ENCODE data around the gene NFAM1. TPM values are rescaled to one million over a fixed set of nuclear protein-coding genes. Genes with fewer than 3 reads are reported as not detected.

Gene NFAM1
- total and polyA plus RNA-seq, 7 donors, result 1.2 to 3.1 (median 2.3) TPM

DNA sequence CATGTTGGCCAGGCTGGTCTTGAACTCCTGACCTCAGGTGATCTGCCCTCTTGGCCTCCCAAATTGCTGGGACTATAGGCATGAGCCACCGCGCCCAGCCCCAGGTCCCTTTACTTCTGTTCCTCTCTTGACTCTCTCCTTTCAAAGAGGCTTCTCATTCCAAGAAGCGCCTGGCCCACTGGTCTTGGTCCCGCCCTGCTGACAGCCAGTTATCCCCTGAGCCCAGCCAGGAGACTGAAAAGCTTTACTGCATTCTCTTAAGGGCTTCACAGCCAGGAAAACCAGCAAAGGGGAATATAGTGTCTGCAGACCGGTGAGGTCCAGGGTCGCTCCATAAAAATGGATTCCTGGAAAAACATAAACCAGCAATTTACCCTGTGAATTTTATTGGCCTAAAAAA is 68.3 kb downstream of the NFAM1 start:
- Histone ChIP-seq H3K27me3 (no peaks in the 10 kb centered on the region), H3K9me3 (no peaks in the 10 kb centered on the region), H3K4me3 (no peak overlapping the region), H3K27ac (peak overlapping the region; percentile 69 to 82 (median 78)), H3K4me1 (peaks cover 0 to 53% (median 49%) of the 10 kb centered on the region in 4 donors), H3K36me3 (no peaks in the 10 kb centered on the region)
- 76% methylated on average over 6 of the region's 6 CpGs for WGBS, 2 donors
- intact Hi-C loops (cut with DNase I), result no loop called here
- peak; percentile 74 for DNase-seq
- TF ChIP-seq POLR2A (IDR thresholded peaks at IDR 0.05) (no peak), POLR2AphosphoS5 (IDR thresholded peaks at IDR 0.05) (no peak), EP300 (IDR thresholded peaks at IDR 0.05) (no peak), CTCF (IDR thresholded peaks at IDR 0.05) (no peak)

- TF ChIP-seq POLR2A (IDR thresholded peaks at IDR 0.05) (no peak), POLR2AphosphoS5 (IDR thresholded peaks at IDR 0.05) (no peak), EP300 (IDR thresholded peaks at IDR 0.05) (no peak), CTCF (IDR thresholded peaks at IDR 0.05) (no peak)
- intact Hi-C loops (cut with DNase I), result no loop called here
- Histone ChIP-seq H3K4me3 (no peak overlapping the region), H3K27ac (no peak overlapping the region), H3K9me3 (no peaks in the 10 kb centered on the region), H3K36me3 (no peaks in the 10 kb centered on the region), H3K4me1 (peaks cover 0 to 37% (median 29%) of the 10 kb centered on the region in 4 donors), H3K27me3 (no peaks in the 10 kb centered on the region)
- no peak for DNase-seq
- 93 to 94% methylated on average over 10 of the region's 10 CpGs for WGBS, 2 donors
Measured at GRCh38 chr22:42361523-42361922, 70.7 kb downstream of the NFAM1 start.

GRCh38 chr22:42360348-42360747 is 71.9 kb downstream of the NFAM1 start:
- Histone ChIP-seq H3K4me3 (no peak overlapping the region), H3K4me1 (peaks cover 0 to 25% (median 17%) of the 10 kb centered on the region in 4 donors), H3K9me3 (no peaks in the 10 kb centered on the region), H3K27me3 (no peaks in the 10 kb centered on the region), H3K27ac (no peak overlapping the region), H3K36me3 (no peaks in the 10 kb centered on the region)
- intact Hi-C loops (cut with DNase I), result no loop called here
- 22 to 74% methylated on average over 7 of the region's 7 CpGs for WGBS, 2 donors
- no peak for TF ChIP-seq POLR2A (IDR thresholded peaks at IDR 0.05)
- no peak for TF ChIP-seq POLR2AphosphoS5 (IDR thresholded peaks at IDR 0.05)
- TF ChIP-seq CTCF (IDR thresholded peaks at IDR 0.05), result no peak
- TF ChIP-seq EP300 (IDR thresholded peaks at IDR 0.05), result no peak
- DNase-seq, result no peak

DNA sequence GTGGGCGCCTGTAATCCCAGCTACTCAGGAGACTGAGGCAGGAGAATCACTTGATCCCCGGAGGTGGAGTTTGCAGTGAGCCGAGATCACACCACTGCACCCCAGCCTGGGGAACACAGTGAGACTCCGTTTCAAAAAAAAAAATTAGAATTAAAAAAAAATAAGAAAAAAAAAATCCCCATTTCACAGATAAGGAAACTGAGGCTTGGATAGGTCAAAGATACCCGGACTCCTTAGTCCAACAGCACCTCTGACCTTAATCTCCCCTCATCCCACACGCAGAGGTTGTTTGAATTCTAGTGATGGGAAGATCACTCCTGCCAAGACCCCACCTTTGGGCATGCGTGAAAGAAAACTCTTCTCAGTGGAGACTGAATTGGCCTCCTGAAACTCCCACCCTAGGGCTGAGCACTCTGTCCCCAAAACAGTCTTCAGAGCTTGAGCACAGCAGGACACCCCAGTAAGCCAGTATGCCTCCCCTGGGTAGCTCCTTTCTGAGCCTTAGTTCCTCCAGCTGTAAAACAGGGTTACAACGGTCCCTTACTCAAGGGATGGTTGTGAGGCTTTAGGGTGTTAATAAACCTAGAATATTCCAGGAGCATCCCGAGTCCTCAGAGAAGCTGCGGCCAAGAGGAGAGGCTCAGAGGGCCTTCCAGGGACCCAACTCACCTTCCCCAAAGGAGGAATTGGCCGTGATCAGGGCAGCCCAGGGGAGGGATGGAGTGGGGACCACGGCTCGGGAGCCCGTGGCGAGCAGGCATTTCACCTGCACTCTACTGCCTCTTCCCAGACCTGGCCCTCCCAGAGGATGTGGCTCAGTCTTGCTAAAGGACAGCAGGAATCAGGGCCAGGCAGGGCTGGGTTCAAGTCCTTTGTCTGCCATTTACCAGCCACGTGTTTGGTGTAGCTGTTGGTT is 73.3 kb downstream of the NFAM1 start:
- WGBS, 2 donors, result 81 to 85% methylated on average over 16 of the region's 16 CpGs

More for the DNA sequence above, 73.3 kb downstream of the NFAM1 start:
- Histone ChIP-seq H3K4me3 (no peak overlapping the region), H3K36me3 (no peaks in the 10 kb centered on the region), H3K9me3 (no peaks in the 10 kb centered on the region), H3K4me1 (peaks cover 0 to 11% (median 4%) of the 10 kb centered on the region in 4 donors), H3K27me3 (no peaks in the 10 kb centered on the region), H3K27ac (no peak overlapping the region)
- no peak for DNase-seq
- intact Hi-C loops (cut with DNase I), result no loop called here
- no peak for TF ChIP-seq POLR2AphosphoS5 (IDR thresholded peaks at IDR 0.05)
- TF ChIP-seq EP300 (IDR thresholded peaks at IDR 0.05), result no peak
- no peak for TF ChIP-seq POLR2A (IDR thresholded peaks at IDR 0.05)
- no peak for TF ChIP-seq CTCF (IDR thresholded peaks at IDR 0.05)

Data from sigmoid colon (tissue), 7 donors.